NCI-H345 (cell line): ENCODE results near the gene NES.
A peak's percentile ranks its signal among the peaks of the same experiment; 100 is the strongest.

ENCODE experiments used
- DNase-seq: peaks from one replicate; lab custom pipeline; 2025; lab: John Stamatoyannopoulos, UW

The NES gene, protein sequence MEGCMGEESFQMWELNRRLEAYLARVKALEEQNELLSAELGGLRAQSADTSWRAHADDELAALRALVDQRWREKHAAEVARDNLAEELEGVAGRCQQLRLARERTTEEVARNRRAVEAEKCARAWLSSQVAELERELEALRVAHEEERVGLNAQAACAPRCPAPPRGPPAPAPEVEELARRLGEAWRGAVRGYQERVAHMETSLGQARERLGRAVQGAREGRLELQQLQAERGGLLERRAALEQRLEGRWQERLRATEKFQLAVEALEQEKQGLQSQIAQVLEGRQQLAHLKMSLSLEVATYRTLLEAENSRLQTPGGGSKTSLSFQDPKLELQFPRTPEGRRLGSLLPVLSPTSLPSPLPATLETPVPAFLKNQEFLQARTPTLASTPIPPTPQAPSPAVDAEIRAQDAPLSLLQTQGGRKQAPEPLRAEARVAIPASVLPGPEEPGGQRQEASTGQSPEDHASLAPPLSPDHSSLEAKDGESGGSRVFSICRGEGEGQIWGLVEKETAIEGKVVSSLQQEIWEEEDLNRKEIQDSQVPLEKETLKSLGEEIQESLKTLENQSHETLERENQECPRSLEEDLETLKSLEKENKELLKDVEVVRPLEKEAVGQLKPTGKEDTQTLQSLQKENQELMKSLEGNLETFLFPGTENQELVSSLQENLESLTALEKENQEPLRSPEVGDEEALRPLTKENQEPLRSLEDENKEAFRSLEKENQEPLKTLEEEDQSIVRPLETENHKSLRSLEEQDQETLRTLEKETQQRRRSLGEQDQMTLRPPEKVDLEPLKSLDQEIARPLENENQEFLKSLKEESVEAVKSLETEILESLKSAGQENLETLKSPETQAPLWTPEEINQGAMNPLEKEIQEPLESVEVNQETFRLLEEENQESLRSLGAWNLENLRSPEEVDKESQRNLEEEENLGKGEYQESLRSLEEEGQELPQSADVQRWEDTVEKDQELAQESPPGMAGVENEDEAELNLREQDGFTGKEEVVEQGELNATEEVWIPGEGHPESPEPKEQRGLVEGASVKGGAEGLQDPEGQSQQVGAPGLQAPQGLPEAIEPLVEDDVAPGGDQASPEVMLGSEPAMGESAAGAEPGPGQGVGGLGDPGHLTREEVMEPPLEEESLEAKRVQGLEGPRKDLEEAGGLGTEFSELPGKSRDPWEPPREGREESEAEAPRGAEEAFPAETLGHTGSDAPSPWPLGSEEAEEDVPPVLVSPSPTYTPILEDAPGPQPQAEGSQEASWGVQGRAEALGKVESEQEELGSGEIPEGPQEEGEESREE (N-terminal part only)

GRCh38 chr1:156676820-156677615 lies at the start of gene NES:
Gene NES (minus strand): TSS chr1:156677407. CDS start chr1:156677264, 143 bp downstream.
- DNase-seq: peak; percentile 36

GRCh38 chr1:156726549-156727226 lies 49.5 kb upstream of the NES start:
- DNase-seq: no peak

DNA sequence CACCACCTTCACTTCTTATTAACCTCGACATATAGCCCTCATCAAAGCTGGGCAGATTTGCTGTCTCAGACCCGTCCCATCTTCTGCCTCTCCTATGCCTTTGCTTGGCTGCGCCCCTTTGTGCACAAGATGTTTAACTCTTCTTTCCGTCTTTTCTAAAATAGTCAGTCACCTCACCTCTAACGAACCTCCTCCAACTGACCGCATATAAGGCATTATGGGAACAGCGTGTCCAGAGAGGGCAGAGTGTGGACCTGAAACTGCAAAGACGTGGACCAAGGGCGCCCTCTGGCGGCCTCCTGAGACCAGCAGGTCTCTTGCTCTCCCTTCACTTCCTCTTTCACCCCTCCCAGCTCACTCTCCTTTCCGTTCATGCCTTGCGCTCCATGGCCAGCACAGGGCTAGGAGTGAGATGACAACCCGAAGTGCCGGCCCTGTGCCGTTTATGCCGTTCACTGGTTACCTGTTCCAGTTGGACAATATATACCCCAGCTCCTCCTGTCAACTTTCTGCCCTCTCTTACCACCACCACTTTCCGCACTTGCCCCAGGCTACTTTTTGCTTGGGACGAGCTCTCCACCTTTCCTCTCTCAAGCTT lies 48.6 kb upstream of the NES start:
- peak; percentile 83 for DNase-seq

DNA sequence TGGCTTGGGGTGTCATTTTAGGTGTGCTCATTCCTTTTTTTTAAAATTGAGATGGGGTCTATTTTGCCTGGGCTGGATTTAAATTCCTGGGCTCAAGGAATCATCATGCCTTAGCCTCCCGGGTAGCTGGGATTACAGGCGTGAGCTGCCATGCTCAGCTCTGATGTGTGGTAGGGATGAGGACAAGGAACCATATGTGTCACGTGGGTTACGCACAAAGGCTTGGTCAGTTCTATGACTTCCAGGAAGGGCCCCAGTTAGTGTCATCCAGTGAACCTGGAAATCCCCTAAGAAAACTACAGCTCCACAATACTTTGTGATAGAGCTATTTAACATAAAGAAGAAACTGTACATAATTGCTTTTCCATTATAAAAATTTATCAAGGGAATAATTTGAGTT lies 44.3 kb upstream of the NES start:
- DNase-seq: no peak

- DNase-seq: no peak
Measured at GRCh38 chr1:156721131-156721530, 43.9 kb upstream of the NES start.

GRCh38 chr1:156717351-156717750 lies 40.1 kb upstream of the NES start:
- DNase-seq: no peak

DNA sequence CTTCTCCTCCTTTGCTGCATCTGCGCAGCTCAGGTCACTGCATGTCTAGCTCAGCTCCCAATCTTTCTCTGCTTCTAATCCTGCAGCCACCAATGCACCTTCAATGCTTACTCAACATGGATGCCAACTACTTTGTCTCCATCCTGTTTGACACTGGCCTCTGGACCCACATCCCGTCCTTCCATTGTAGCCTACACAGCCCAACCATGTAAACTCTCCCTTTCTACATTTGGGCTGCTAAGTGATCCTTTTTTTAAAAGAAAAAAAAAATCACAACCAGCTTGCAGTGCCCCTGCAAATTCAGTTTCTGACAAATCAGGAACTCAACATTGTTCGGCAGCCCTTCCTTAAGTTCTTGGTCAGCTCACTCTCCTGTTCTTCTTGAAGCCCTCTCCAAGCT lies 37.6 kb upstream of the NES start:
- no peak for DNase-seq

- DNase-seq: no peak
Measured at GRCh38 chr1:156712626-156713025, 35.4 kb upstream of the NES start.

DNA sequence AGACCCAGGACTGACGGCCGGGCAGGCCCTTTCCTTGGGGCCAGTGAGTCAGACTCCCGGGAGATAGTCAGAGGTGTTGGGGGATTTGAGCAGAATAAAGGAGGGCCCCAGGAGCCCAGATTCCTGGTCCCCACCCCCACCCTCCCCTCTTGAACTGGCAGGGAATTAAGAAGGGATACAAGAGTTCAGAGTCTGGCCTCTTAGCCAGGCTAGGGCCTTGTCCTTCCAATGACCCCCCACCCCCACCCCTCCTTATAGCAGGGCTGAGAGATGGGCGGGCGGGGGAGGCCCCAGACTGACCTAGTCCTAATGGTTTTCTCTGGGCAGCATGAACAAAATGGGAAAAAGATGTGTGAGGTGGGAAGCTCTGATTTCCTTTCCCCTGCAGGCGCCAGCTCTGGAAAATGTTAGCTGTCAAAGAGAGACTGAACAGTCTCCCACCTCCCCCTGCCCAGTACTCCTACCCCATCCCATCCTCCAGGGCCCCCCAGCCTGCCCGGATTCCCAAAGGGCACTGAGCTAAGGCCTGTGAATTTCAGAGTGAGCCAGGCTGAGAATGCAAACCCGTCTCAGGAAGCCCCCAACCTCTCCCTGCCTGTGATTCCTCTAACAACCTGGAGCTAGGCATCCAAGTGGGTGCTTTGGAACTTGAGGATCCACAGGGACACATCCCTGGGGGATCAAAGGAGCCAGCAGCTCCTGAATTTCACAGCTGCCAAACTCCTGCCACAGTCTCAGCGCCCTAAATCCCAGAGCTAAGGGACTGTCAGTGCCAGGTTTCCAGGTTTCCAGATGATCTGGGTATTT lies 34.0 kb upstream of the NES start:
- no peak for DNase-seq

- DNase-seq: no peak
Measured at GRCh38 chr1:156709757-156710489, 32.7 kb upstream of the NES start.

- DNase-seq: no peak
Measured at GRCh38 chr1:156709031-156709430, 31.8 kb upstream of the NES start.

GRCh38 chr1:156708218-156708661 lies 31.0 kb upstream of the NES start:
- no peak for DNase-seq

GRCh38 chr1:156707417-156708217 lies 30.4 kb upstream of the NES start:
- DNase-seq: no peak

- no peak for DNase-seq
Measured at GRCh38 chr1:156706657-156707416, 29.6 kb upstream of the NES start.

GRCh38 chr1:156705918-156706656 lies 28.9 kb upstream of the NES start:
- peak; percentile 67 for DNase-seq

DNA sequence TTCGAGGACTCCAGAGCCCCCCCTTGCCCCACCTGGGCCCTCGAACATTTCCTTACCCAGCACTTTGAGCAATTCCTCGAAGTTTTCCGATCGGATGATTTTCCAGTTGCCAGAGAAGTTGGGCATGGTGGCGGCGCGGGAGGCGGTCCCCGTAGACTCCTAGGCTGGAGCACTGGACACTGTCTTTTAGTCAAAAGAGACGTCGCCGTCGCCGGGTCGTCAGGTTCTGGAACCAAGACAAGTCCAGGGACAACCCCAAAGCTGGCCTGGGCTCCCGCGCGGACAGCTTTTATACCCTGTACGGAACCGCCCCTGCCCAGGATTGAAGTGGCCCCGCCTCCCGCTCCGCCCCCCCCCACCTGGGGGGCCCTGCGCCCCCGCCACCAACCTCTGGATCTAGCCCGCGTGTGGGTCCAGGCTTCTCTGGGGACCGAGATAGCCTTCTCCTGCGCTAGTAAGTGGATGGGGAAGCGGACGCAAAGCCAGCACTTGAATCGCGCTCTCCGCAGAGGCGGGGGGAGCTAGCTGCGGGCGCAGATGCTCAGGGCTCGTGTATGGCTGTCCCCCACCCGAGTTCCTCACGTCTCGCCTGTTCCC lies 28.2 kb upstream of the NES start, which contains the start of gene CRABP2:
Gene CRABP2, minus strand, starts transcription at position 263 of the 597 bp plus-strand sequence. Its CDS starts 137 bp downstream, at position 126.
- no peak for DNase-seq
